ENCODE data around the gene RNPEPL1. TPM values are rescaled to one million over a fixed set of nuclear protein-coding genes. Genes with fewer than 3 reads are reported as not detected.

RNPEPL1 gene
- total RNA-seq, 2 experiments from 2014 or later: 118 to 122 TPM

DNA sequence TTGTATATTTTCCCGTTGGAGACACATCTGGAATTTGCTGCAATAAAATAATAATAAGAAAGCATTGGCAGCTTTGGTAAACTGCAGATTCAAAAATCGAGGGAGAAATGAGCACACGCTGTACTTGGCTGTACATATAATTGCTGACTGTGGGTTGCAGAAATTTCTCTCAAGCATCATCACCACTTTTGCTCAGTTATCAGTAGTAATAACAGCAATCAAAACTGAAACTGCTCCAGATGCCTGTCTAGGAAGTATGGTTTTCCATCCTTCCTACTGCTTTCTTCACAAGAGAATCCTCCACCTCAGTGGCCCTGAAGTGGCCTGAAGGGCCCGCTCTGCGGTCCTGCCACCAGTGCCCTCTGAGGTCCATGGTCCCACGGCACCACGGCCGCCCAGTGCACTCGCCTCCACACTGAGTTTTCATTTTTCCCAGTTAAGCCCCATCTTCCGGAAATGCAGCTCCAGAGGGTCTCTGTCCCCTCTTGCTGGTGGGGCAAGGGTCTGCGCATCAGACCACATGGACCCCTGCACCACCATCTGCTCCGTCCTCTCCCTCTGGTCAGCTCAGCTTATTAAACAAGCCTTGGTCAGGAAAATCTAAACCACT, 4.2 kb upstream of the RNPEPL1 start:
- DNase-seq: peak; percentile 5
- no peaks in the 10 kb centered on the region for H3K27me3 Mint-ChIP-seq
- peak overlapping the region; percentile 97 for H3K27ac Mint-ChIP-seq
- peak overlapping the region; percentile 91 for H3K4me3 Mint-ChIP-seq
- H3K36me3 Mint-ChIP-seq (ENCODE audit: low read depth): peaks cover 49% of the 10 kb centered on the region
- POLR2A ChIA-PET: no interaction called here
- CTCF ChIA-PET: interaction anchor here (0.7 to 3.8 kb wide), 7 partner anchors 11 to 80 kb away, joined by 3 to 67 read pairs (median 29); partner anchors contain the start of gene CAPN10
- H3K9me3 Mint-ChIP-seq: no peaks in the 10 kb centered on the region
- peaks cover 59% of the 10 kb centered on the region for H3K4me1 Mint-ChIP-seq

GRCh38 chr2:240564561-240565332, 3.5 kb upstream of the RNPEPL1 start:
- POLR2A ChIA-PET: no interaction called here
- peak overlapping the region; percentile 91 for H3K4me3 Mint-ChIP-seq
- H3K36me3 Mint-ChIP-seq (ENCODE audit: low read depth): peaks cover 47% of the 10 kb centered on the region
- DNase-seq: peak; percentile 48
- H3K9me3 Mint-ChIP-seq: no peaks in the 10 kb centered on the region
- H3K4me1 Mint-ChIP-seq: peaks cover 56% of the 10 kb centered on the region
- peak overlapping the region; percentile 97 for H3K27ac Mint-ChIP-seq
- CTCF ChIA-PET: interaction anchor here (1.0 to 3.8 kb wide), 9 partner anchors 8 to 79 kb away, joined by 3 to 67 read pairs (median 15); partner anchors contain the start of gene CAPN10
- H3K27me3 Mint-ChIP-seq: no peaks in the 10 kb centered on the region

GRCh38 chr2:240565333-240566202, 2.7 kb upstream of the RNPEPL1 start:
- H3K9me3 Mint-ChIP-seq: no peaks in the 10 kb centered on the region
- DNase-seq: peak; percentile 94
- ChIA-PET CTCF (interaction anchor here (0.7 to 3.8 kb wide), 20 partner anchors 9 to 121 kb away, joined by 3 to 67 read pairs (median 5); partner anchors contain the start of genes CAPN10 and GPR35), POLR2A (interaction anchor here (0.6 to 1.4 kb wide), 4 partner anchors 9 to 78 kb away, joined by 3 to 11 read pairs (median 6); partner anchors contain the start of gene CAPN10)
- peak overlapping the region; percentile 97 for H3K27ac Mint-ChIP-seq
- no peaks in the 10 kb centered on the region for H3K27me3 Mint-ChIP-seq
- peak overlapping the region; percentile 91 for H3K4me3 Mint-ChIP-seq
- H3K36me3 Mint-ChIP-seq (ENCODE audit: low read depth): peaks cover 46% of the 10 kb centered on the region
- H3K4me1 Mint-ChIP-seq: peaks cover 60% of the 10 kb centered on the region

DNA sequence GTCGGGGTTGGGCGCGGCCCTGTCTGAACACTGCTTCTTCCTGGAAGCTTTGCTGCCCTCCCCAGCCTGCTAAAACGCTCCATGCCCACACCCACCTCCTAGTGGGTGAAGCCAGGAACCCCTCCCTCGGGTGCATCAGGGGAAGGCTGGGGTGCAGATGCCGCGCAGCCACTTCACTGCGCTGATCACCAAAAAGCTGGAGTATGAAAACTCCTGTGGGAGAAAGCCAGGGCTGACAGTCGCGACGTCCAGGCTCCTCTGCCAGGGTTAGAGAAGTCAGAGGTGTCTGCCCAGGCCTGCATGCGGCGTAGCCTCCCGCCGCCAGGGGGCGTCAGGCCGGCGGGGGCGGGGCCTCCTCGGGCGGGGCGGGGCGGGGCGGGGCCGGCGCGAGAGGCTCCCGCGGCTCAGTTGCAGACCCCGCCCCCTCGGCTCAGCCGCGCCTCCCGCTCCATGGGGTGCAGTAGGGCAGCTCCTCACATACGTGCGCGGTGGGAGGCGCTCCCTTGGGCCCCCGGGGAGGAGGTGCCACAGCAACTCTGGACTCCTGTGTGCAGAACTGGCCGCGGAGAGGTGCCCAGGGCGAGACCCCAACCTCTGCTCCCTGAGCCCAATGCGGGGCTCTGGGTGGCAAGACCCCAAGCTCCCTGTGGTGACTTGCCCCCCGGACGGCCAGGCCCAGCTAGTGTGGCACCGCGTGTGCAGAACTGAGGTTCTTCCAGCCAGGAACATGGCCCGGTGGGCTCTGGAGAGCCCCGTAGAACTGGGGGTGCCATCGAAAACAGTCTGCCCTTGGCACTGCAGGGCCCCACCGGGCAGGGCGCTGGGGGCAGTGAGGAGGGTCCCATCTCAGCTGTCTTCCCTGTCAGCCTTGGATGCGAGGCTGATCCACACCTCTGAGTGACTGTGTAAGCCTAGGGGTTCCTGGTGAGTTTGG, 1.8 kb upstream of the RNPEPL1 start:
- CTCF ChIA-PET: interaction anchor here (0.6 to 3.8 kb wide), 21 partner anchors 9 to 120 kb away, joined by 3 to 67 read pairs (median 5); partner anchors contain the start of genes CAPN10 and GPR35
- Mint-ChIP-seq H3K4me1 (peaks cover 67% of the 10 kb centered on the region), H3K36me3 (ENCODE audit: low read depth) (peaks cover 50% of the 10 kb centered on the region), H3K27me3 (no peaks in the 10 kb centered on the region), H3K4me3 (peak overlapping the region; percentile 91), H3K9me3 (no peaks in the 10 kb centered on the region), H3K27ac (peak overlapping the region; percentile 99)
- POLR2A ChIA-PET: interaction anchor here (0.6 to 1.4 kb wide), 4 partner anchors 10 to 78 kb away, joined by 3 to 11 read pairs (median 6); partner anchors contain the start of gene CAPN10
- DNase-seq: peak; percentile 97

DNA sequence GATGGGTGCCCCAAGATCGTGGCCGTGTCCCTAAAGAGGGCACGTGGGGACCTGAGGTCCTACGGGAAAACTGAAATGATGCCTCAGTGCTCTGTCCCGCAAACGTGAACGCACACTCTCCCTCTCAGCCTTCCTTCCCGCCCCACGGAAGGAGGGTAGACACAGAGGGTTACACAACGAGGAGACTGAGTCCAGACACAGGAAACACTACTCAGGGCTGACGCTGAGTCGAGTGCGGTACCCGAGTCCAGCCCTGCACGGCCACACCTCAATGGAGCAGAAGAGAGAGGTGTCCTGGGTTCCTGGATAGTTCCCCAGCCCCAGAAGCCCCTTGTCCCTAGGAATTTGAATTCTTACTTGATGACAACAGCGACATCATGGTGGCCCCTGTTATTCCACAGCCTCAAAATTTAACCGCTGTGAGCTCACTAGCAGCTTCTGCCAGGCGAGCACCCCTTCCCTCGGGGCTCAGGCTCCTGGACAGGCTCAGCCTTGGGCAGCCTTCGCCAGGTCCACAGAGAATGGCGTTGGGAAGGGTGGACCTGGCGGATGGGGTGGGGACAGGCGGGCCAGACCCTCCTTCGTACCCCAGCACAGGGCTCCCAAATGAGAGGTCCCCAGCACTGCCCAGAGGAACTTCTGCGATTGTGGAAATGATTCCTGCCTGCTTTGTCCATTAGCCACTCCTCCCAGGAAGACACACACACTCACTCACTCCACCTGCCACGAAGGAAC, 980 bp upstream of the RNPEPL1 start:
- CTCF ChIA-PET: interaction anchor here (0.6 to 3.8 kb wide), 10 partner anchors 10 to 94 kb away, joined by 3 to 67 read pairs (median 23); partner anchors contain the start of gene CAPN10
- peaks cover 48% of the 10 kb centered on the region for H3K36me3 Mint-ChIP-seq (ENCODE audit: low read depth)
- H3K27ac Mint-ChIP-seq: peak overlapping the region; percentile 99
- POLR2A ChIA-PET: interaction anchor here (1.0 kb wide), 1 partner anchor 77 kb away, joined by 3 read pairs; no protein-coding TSS in a partner anchor
- peak overlapping the region; percentile 91 for H3K4me3 Mint-ChIP-seq
- peaks cover 64% of the 10 kb centered on the region for H3K4me1 Mint-ChIP-seq
- peak; percentile 47 for DNase-seq
- H3K27me3 Mint-ChIP-seq: no peaks in the 10 kb centered on the region
- H3K9me3 Mint-ChIP-seq: no peaks in the 10 kb centered on the region

GRCh38 chr2:240568678-240569522, 616 bp downstream of the RNPEPL1 start:
- Mint-ChIP-seq H3K4me1 (peaks cover 48% of the 10 kb centered on the region), H3K27ac (peak overlapping the region; percentile 74), H3K4me3 (peak overlapping the region; percentile 79), H3K27me3 (no peaks in the 10 kb centered on the region), H3K9me3 (no peaks in the 10 kb centered on the region), H3K36me3 (ENCODE audit: low read depth) (peaks cover 32% of the 10 kb centered on the region)
- POLR2A ChIA-PET: no interaction called here
- CTCF ChIA-PET: interaction anchor here (0.7 to 1.5 kb wide), 6 partner anchors 14 to 42 kb away, joined by 3 to 11 read pairs (median 4); partner anchors contain the start of gene CAPN10
- peak; percentile 43 for DNase-seq

DNA sequence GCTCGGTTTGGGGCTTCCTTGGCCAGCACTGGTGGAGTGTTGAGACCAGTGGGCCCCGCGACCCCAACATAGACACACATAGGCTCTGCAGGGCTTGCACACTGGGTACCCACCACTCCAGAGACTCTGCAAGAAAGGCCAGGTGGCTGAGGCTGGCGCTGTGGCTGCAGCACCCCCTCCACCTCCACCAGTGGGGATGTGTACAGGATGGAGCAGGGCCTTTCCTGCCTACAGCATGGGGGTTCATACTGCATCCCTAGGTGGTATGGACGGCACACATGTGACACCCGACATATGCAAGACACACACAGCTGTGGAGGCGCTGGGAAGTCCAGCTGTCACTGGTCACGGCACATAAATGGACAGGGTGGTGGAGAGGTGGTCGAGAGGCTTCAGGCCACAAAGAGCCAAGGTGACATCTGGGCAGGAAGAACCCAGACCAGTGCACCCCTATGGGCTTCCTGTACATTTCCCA, 1.3 kb downstream of the RNPEPL1 start:
- H3K9me3 Mint-ChIP-seq: no peaks in the 10 kb centered on the region
- H3K27ac Mint-ChIP-seq: peak overlapping the region; percentile 72
- peaks cover 26% of the 10 kb centered on the region for H3K36me3 Mint-ChIP-seq (ENCODE audit: low read depth)
- H3K27me3 Mint-ChIP-seq: no peaks in the 10 kb centered on the region
- peak overlapping the region; percentile 79 for H3K4me3 Mint-ChIP-seq
- ChIA-PET POLR2A (no interaction called here), CTCF (interaction anchor here (1.1 to 1.5 kb wide), 5 partner anchors 15 to 33 kb away, joined by 3 to 11 read pairs (median 4); partner anchors contain the start of gene CAPN10)
- peaks cover 42% of the 10 kb centered on the region for H3K4me1 Mint-ChIP-seq
- no peak for DNase-seq

GRCh38 chr2:240569998-240570530, 1.8 kb downstream of the RNPEPL1 start:
- no peaks in the 10 kb centered on the region for H3K9me3 Mint-ChIP-seq
- H3K4me3 Mint-ChIP-seq: peak overlapping the region; percentile 79
- ChIA-PET CTCF (interaction anchor here (1.5 kb wide), 1 partner anchor 10 kb away, joined by 6 read pairs; no protein-coding TSS in a partner anchor), POLR2A (no interaction called here)
- no peaks in the 10 kb centered on the region for H3K27me3 Mint-ChIP-seq
- peaks cover 22% of the 10 kb centered on the region for H3K36me3 Mint-ChIP-seq (ENCODE audit: low read depth)
- no peak for DNase-seq
- peaks cover 37% of the 10 kb centered on the region for H3K4me1 Mint-ChIP-seq
- H3K27ac Mint-ChIP-seq: peak overlapping the region; percentile 50

- POLR2A ChIA-PET: no interaction called here
Observed at GRCh38 chr2:240570531-240571313, 2.4 kb downstream of the RNPEPL1 start.

More at GRCh38 chr2:240570531-240571313, 2.4 kb downstream of the RNPEPL1 start:
- peaks cover 31% of the 10 kb centered on the region for H3K4me1 Mint-ChIP-seq
- peak overlapping the region; percentile 71 for H3K27ac Mint-ChIP-seq
- DNase-seq: no peak
- peaks cover 20% of the 10 kb centered on the region for H3K36me3 Mint-ChIP-seq (ENCODE audit: low read depth)
- H3K4me3 Mint-ChIP-seq: peak overlapping the region; percentile 79
- H3K9me3 Mint-ChIP-seq: no peaks in the 10 kb centered on the region
- CTCF ChIA-PET: interaction anchor here (1.5 kb wide), 1 partner anchor 10 kb away, joined by 6 read pairs; no protein-coding TSS in a partner anchor
- H3K27me3 Mint-ChIP-seq: no peaks in the 10 kb centered on the region
